GM10266 (cell line): Measurements from ENCODE around the gene GPR108.

Experiments
- DNase-seq: peaks from one replicate; pipeline ENCODE4 v3.0.0; 2012; ENCODE audit errors: extremely low spot score
- CTCF ChIP-seq: IDR thresholded peaks from 2 replicates; pipeline ENCODE4 v1.5.1; 2012; ENCODE audit warnings: mild to moderate bottlenecking, low read depth; ENCODE audit not compliant: control insufficient read depth, insufficient read depth; ENCODE audit errors: missing control alignments

Gene GPR108

GRCh38 chr19:6680141-6680540 is 57.2 kb downstream of the GPR108 start:
- no peak for DNase-seq

More at GRCh38 chr19:6680141-6680540, 57.2 kb downstream of the GPR108 start:
- TF ChIP-seq CTCF, result no peak
